GM20431 (cell line): ENCODE results near the gene VCY1B.
"Not testable (repeated sequence)": the region's sequence is repeated elsewhere in the genome, so short reads cannot be mapped to it uniquely, and the experiment has no call there.

Source experiments
- in situ Hi-C: fragments of 300-500 bp; cut with MseI, MboI; formaldehyde crosslinking; loops from one replicate; pipeline ENCODE4 v1.15.0; 2020; ENCODE audit warnings: low sequenced_read_pairs; ENCODE audit not compliant: unreplicated experiment

VCY1B gene

DNA sequence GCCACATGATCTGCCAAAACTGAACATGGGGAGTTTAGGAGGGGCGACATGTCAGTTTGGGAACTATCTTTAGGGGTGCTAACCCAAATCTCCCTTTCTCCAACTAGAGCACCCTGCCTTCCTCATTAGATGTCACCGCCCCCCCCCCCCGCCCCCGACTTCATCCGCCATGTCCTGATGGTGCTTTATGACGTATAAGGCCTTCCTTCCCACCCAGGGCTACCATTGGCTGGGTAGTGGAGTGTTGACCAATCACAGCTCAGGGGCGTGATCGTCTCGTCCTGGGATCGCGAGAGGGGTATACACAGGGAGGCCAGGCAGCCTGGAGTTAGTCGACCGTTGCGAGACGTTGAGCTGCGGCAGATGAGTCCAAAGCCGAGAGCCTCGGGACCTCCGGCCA is at the start of gene VCY1B:
TSS of gene VCY1B (plus strand) at position 301 of the 400 bp plus-strand sequence. CDS start at position 364, 63 bp downstream.
- in situ Hi-C loops = not testable (repeated sequence)

GRCh38 chrY:14011916-14012315 is 44.1 kb upstream of the VCY1B start:
- in situ Hi-C loops = not testable (repeated sequence)

DNA sequence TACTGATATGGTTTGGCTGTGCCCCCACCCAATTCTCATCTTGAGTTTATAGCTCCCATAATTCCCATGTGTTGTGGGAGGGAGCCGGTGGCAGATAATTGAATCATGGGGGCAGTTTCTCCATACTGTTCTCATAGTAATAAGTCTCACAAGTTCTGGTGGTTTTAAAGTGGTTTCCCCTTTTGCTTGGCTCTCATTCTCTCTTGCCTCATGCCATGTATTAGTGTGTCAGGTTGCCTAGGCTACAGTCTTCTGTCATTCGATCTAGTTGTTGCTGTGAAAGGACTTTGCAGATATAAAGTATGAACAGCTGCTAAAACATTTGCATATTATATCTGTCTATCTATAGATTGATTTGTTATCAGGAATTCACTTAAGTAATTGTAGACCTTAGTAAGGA is 25.6 kb upstream of the VCY1B start:
- in situ Hi-C loops = not testable (repeated sequence)

DNA sequence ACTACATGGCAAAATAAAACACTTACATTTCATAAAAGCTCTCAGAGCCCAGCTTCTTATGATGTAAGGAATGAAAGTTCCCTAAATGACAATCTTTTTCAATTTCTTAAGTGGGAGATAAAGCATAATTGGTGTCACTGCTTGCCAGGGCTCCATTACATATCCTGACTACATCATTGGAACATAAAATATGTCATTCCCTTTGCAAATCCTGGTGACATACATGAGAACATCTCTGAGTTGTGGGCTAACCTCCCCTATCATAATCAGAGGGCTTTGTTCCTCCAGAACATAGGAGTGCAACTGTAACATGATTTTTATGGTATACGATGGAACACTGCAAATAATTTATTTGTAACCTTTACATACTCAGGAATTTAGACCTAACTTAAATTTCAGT is 29.9 kb downstream of the VCY1B start:
- in situ Hi-C loops = no loop called here
